Gastroesophageal sphincter (tissue), 3 donors: ENCODE measurements around the gene ENPP7.

ENCODE experiments used
- CTCF ChIP-seq, 4 experiments: fragments of 200-600 bp in 2 of 4; fragments of 450-650 bp in 2 of 4; sonication (generic) in 1 of 4; IDR thresholded peaks; one replicate each; pipeline ENCODE4 v1.5.1; 2017 to 2019; ENCODE audit warnings: antibody characterized with exemption in 4 of 4, mild to moderate bottlenecking in 2 of 4, moderate library complexity in 2 of 4
- EP300 ChIP-seq: sonication (generic); formaldehyde crosslinking; IDR thresholded peaks from one replicate; pipeline ENCODE4 v1.6.1; 2017; ENCODE audit warnings: antibody characterized with exemption, mild to moderate bottlenecking
- POLR2AphosphoS5 ChIP-seq: sonication (generic); formaldehyde crosslinking; IDR thresholded peaks from one replicate; pipeline ENCODE4 v1.6.1; 2017; ENCODE audit warnings: antibody characterized with exemption

DNA sequence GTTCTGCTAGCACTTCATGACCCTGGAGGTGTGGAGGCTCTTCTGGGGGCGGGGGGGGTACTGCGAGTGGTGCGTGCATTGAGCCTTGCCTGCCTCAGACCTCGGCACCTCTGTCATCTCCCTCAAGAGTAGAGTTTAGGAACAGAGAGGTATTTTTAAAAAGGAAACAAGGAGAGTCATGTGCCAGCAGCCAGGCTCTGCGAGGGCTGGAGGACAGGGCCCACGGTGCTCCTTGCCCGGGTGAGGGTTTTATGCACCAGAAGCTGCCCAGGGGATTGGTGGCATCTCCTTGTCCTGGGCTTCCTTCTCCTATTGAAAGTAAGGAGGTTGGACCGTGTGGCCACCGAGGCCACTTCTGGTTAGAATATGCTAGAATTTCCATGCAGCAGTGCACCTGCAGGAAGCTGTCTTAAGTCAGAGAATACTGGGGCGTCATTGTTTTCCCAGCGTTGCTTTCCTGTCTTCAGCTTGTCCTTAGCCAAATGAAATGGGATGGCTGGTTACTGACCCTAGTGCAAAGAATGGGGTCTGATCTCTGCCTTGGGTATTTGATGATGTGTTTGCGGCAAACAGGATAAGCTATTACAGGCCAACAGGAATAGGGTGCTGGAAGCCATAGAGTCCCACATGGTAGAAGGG is 50.4 kb downstream of the ENPP7 start:
- TF ChIP-seq EP300 = no peak
- TF ChIP-seq CTCF (IDR thresholded peaks at IDR 0.05) = no peak
- no peak for TF ChIP-seq POLR2AphosphoS5
